IMR-90 (cell line): ENCODE measurements around the gene ST6GAL2.

ENCODE experiments used
- BHLHE40 ChIP-seq: fragments of 150-350 bp; IDR thresholded peaks from 2 replicates; pipeline ENCODE4 v1.6.1; 2016; ENCODE audit warnings: mild to moderate bottlenecking, low read depth, low read length
- CEBPB ChIP-seq: IDR thresholded peaks from 2 replicates; pipeline ENCODE4 v1.6.1; 2012; ENCODE audit warnings: low read depth, low read length, improper control_type of control experiment
- POLR2A ChIP-seq: IDR thresholded peaks from 2 replicates; pipeline ENCODE4 v1.6.1; 2012; ENCODE audit warnings: mild to moderate bottlenecking, low read depth, low read length
- TF ChIP-seq, protein P1 (sequence below): conservative IDR thresholded peaks from 2 replicates; pipeline ENCODE4 v1.5.1; 2012; ENCODE audit warnings: mild to moderate bottlenecking, low read depth, low read length, improper control_type of control experiment
- TF ChIP-seq, protein P2 (sequence below): fragments of 150-350 bp; IDR thresholded peaks from 2 replicates; pipeline ENCODE4 v1.6.1; 2017; ENCODE audit warnings: mild to moderate bottlenecking, antibody characterized with exemption, low read length, low read depth

DNA sequence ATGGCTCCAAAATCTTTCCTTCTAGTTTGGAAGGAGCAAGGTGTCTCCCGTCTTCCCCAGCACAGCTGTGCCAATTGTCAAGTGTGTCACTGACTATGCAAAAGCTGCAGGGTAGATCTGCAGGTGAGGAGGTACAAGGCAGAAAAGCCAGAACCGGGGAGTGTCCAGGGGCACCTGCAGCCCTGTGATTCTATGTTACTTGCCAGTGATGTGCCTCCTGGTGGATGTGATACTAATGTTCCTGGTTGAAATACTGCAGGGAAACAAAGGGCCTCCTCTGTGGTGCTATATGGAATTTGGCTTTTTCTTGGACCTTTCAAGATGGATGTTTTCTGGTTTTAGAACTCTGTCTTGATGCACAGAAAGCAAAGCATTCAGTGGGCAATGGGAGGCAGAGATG is 80.3 kb downstream of the ST6GAL2 start:
- TF ChIP-seq, protein P1, sequence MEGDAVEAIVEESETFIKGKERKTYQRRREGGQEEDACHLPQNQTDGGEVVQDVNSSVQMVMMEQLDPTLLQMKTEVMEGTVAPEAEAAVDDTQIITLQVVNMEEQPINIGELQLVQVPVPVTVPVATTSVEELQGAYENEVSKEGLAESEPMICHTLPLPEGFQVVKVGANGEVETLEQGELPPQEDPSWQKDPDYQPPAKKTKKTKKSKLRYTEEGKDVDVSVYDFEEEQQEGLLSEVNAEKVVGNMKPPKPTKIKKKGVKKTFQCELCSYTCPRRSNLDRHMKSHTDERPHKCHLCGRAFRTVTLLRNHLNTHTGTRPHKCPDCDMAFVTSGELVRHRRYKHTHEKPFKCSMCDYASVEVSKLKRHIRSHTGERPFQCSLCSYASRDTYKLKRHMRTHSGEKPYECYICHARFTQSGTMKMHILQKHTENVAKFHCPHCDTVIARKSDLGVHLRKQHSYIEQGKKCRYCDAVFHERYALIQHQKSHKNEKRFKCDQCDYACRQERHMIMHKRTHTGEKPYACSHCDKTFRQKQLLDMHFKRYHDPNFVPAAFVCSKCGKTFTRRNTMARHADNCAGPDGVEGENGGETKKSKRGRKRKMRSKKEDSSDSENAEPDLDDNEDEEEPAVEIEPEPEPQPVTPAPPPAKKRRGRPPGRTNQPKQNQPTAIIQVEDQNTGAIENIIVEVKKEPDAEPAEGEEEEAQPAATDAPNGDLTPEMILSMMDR = no peak
- TF ChIP-seq CEBPB (no peak), BHLHE40 (no peak), POLR2A (no peak)
- TF ChIP-seq, protein P2, sequence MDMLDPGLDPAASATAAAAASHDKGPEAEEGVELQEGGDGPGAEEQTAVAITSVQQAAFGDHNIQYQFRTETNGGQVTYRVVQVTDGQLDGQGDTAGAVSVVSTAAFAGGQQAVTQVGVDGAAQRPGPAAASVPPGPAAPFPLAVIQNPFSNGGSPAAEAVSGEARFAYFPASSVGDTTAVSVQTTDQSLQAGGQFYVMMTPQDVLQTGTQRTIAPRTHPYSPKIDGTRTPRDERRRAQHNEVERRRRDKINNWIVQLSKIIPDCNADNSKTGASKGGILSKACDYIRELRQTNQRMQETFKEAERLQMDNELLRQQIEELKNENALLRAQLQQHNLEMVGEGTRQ = no peak
